Measurements from ENCODE around the gene ADCY2. TPM values are rescaled to one million over a fixed set of nuclear protein-coding genes. Genes with fewer than 3 reads are reported as not detected.

The ADCY2 gene
- total RNA-seq, 1 donor from 2014 or later = 0.95 TPM

DNA sequence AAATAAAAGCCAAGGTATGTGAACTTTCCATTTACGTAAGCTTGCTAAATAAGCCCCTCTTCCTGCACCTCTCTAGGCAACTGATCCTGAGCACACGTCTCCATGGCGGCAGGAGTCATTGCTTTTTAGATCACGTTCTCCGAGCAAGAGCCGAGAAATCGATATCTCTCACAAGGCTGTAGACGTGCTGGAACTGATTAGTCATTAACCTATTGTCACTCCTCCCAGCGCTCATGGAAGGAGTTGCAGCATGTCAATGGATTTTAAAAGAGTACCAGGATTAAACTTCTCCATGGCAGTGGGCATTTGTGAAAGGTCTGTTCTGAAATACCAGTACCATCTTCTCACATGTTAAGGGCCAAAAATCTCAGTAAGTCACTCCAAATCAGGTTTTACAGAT, 4.7 kb upstream of the ADCY2 start:
- Mint-ChIP-seq H3K36me3 (ENCODE audit: low read depth) (no peaks in the 10 kb centered on the region), H3K27ac (ENCODE audit: unreplicated experiment) (no peak overlapping the region), H3K9me3 (ENCODE audit: low read depth) (no peaks in the 10 kb centered on the region), H3K4me3 (ENCODE audit: unreplicated experiment) (no peak overlapping the region), H3K27me3 (ENCODE audit: low read depth) (peaks cover 21% of the 10 kb centered on the region), H3K4me1 (ENCODE audit: low read depth) (no peaks in the 10 kb centered on the region)
- DNase-seq (ENCODE audit: low spot score) = no peak
- TF ChIP-seq, protein P1, sequence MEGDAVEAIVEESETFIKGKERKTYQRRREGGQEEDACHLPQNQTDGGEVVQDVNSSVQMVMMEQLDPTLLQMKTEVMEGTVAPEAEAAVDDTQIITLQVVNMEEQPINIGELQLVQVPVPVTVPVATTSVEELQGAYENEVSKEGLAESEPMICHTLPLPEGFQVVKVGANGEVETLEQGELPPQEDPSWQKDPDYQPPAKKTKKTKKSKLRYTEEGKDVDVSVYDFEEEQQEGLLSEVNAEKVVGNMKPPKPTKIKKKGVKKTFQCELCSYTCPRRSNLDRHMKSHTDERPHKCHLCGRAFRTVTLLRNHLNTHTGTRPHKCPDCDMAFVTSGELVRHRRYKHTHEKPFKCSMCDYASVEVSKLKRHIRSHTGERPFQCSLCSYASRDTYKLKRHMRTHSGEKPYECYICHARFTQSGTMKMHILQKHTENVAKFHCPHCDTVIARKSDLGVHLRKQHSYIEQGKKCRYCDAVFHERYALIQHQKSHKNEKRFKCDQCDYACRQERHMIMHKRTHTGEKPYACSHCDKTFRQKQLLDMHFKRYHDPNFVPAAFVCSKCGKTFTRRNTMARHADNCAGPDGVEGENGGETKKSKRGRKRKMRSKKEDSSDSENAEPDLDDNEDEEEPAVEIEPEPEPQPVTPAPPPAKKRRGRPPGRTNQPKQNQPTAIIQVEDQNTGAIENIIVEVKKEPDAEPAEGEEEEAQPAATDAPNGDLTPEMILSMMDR (IDR thresholded peaks at IDR 0.05) = peak; percentile 15

DNA sequence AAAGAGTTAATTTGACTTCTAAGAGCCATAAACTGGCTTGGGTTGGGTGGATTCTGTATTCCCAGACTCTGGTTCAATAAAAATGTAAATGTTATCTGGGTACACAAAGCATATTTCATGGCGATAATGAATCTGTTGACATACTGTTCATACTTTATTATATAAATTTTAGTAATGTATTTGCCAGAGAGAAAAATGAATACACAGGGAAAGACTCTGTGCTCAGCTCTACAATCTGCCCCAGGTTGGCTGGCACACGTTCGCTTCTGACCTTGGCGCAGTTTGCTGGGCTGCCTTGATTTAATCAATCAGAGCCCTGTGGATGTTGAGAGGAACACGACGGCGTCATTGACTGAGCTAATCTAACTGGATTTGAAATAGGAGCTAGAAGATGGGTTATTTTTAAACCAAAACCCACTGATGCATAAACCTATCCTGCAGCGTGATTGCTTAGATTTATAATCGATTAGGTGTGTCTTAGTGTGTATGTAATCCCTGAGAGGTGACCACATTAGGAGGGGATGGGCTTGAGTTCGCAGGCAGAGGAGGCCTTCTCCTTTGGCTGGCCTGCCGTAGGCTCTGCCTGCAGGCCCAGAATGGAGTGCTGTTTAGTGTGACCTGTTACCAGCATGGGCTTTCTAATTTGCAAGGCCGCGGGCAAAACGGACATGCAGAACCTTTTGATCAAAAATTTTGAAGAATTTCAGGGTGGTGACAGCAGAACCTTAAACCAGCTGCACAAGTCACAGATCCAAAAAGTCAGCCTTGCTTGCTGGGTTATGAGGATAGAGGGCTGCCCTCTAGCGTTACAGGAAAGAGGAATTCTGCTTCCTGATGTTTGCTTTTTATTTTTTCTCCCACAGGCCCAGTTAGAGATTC, 3.9 kb upstream of the ADCY2 start:
- Mint-ChIP-seq H3K9me3 (ENCODE audit: low read depth) (no peaks in the 10 kb centered on the region), H3K27ac (ENCODE audit: unreplicated experiment) (no peak overlapping the region), H3K27me3 (ENCODE audit: low read depth) (peaks cover 25% of the 10 kb centered on the region), H3K4me3 (ENCODE audit: unreplicated experiment) (no peak overlapping the region), H3K36me3 (ENCODE audit: low read depth) (no peaks in the 10 kb centered on the region), H3K4me1 (ENCODE audit: low read depth) (peaks cover 5% of the 10 kb centered on the region)
- DNase-seq (ENCODE audit: low spot score) = no peak
- TF ChIP-seq, protein P1 (IDR thresholded peaks at IDR 0.05) = peak; percentile 82

DNA sequence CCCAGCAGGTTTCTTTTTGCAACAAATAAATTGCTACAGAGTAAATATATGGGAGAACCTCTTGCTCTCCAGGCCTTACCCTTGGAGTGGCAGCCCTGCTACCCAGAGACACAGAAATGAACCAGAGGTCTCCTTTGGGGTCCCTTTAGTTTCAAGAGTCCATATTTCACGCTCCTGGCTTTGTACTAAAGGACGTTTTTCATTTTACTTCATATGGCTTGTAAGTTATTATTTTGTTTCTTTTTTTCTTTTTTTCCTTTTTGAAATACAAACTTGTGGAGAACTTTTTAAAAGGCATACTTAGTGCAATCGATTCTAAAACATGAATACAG, 3.3 kb upstream of the ADCY2 start:
- DNase-seq (ENCODE audit: low spot score) = no peak
- peaks cover 6% of the 10 kb centered on the region for H3K4me1 Mint-ChIP-seq (ENCODE audit: low read depth)
- no peak overlapping the region for H3K4me3 Mint-ChIP-seq (ENCODE audit: unreplicated experiment)
- no peak overlapping the region for H3K27ac Mint-ChIP-seq (ENCODE audit: unreplicated experiment)
- H3K9me3 Mint-ChIP-seq (ENCODE audit: low read depth) = no peaks in the 10 kb centered on the region
- TF ChIP-seq, protein P1 (IDR thresholded peaks at IDR 0.05) = peak; percentile 29
- H3K27me3 Mint-ChIP-seq (ENCODE audit: low read depth) = peaks cover 30% of the 10 kb centered on the region
- no peaks in the 10 kb centered on the region for H3K36me3 Mint-ChIP-seq (ENCODE audit: low read depth)

DNA sequence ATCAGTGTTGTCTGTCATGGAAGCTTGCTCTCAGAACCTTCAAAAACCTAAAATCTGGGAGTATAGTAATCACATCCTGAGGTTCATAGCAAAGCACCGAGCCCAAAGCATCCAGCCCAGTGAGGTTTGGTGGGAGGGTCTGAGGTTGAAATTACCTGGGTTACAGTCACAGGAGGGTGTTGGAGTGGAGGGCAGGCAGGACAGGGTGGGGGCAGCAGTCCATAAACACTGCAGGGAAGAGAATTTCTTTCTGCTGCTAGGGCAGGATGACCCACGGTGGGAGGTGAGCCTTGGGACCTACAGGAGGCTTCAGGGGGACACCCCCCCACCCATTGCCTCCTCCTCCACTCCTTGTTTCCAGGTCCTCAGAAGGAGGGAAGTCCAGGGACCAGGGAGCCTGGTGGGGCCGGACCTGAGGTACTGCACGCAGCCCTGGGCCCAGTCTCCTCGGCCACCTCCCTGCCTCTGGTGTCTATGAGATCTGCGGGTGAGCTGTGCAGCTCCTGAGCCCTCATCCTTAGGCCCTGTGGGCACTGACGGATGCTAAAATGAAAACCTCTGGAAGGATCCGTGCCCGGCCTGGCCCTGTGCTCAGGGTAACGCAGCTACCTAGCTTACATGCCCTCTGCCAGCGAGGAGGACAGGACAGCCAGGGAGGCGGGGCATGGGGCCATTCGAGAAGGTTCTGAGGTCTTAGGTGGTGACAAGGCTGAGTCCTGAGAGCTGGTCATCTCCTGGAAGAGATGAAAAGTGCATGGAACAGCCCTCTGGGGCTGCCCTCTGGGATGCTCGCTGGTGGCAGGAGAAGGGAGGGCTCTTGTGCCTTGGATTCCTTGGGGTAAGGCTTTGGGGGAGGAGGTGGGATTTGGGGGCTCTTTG, 1.8 kb upstream of the ADCY2 start:
- Mint-ChIP-seq H3K4me3 (ENCODE audit: unreplicated experiment) (no peak overlapping the region), H3K4me1 (ENCODE audit: low read depth) (peaks cover 6% of the 10 kb centered on the region), H3K27me3 (ENCODE audit: low read depth) (peaks cover 34% of the 10 kb centered on the region)

More for the DNA sequence above, 1.8 kb upstream of the ADCY2 start:
- H3K9me3 Mint-ChIP-seq (ENCODE audit: low read depth) = no peaks in the 10 kb centered on the region
- H3K36me3 Mint-ChIP-seq (ENCODE audit: low read depth) = no peaks in the 10 kb centered on the region
- DNase-seq (ENCODE audit: low spot score) = no peak
- TF ChIP-seq, protein P1 (IDR thresholded peaks at IDR 0.05) = no peak
- no peak overlapping the region for H3K27ac Mint-ChIP-seq (ENCODE audit: unreplicated experiment)

All from chondrocyte (in vitro differentiated cells).